ENCODE results near the gene ACSS3. TPM values are rescaled to one million over a fixed set of nuclear protein-coding genes. Genes with fewer than 3 reads are reported as not detected.

The ACSS3 gene
- total and polyA plus RNA-seq, 2 donors (not counting 3 experiments of a cell fraction or from before 2014, with no cell fraction given): 0.12 to 0.86 TPM

- H3K79me2 ChIP-seq (ENCODE audit: control insufficient read depth, insufficient read depth, low read length): no peaks in the 10 kb centered on the region
- H3K9me1 ChIP-seq (replicated peaks; ENCODE audit: control insufficient read depth, extremely low read depth, insufficient read depth, low read length): no peaks in the 10 kb centered on the region
- BruUV-seq (replicated peaks): no TSS peak
- FAIRE-seq: no peak
- no peak for TF ChIP-seq POLR2AphosphoS5 (IDR thresholded peaks at IDR 0.05; ENCODE audit: insufficient read depth, low read depth, low read length)
- TF ChIP-seq JUN (IDR thresholded peaks at IDR 0.05; ENCODE audit: borderline replicate concordance, insufficient read depth, insufficient read length, low read depth): no peak
- no peak for TF ChIP-seq FOS (IDR thresholded peaks at IDR 0.05; ENCODE audit: borderline replicate concordance, insufficient read depth, low read length)
- TF ChIP-seq MYC (IDR thresholded peaks at IDR 0.05; ENCODE audit: low read depth, low read length): no peak
- no peak for TF ChIP-seq CTCF (IDR thresholded peaks at IDR 0.05; ENCODE audit: extremely low read depth in 1 of 2, insufficient read depth in 1 of 2, low read depth in 1 of 2, low read length in 2 of 2)
- no peak for TF ChIP-seq MAX (IDR thresholded peaks at IDR 0.05; ENCODE audit: insufficient read depth, insufficient read length)
- TF ChIP-seq POLR2A (IDR thresholded peaks at IDR 0.05; ENCODE audit: low read depth, low read length): no peak
- no peak for TF ChIP-seq EZH2 (IDR thresholded peaks at IDR 0.05; ENCODE audit: borderline replicate concordance, low read depth, low read length, severe bottlenecking)
- no peak for TF ChIP-seq GATA2 (IDR thresholded peaks at IDR 0.05; ENCODE audit: insufficient read depth, insufficient read length, low read depth, low read length)
- H3K27me3 ChIP-seq (ENCODE audit: control insufficient read depth in 2 of 2, insufficient read depth in 2 of 2, low read length in 2 of 2): no peaks in the 10 kb centered on the region
- DNase-seq (ENCODE audit: low read depth, low spot score): no peak
- dilution Hi-C loops (cut with MboI; ENCODE audit: extremely low pct_ligation_motif_present, low sequenced_read_pairs): no loop called here
- no peak overlapping the region for H3K9ac ChIP-seq (replicated peaks; ENCODE audit: extremely low read depth, insufficient read depth, low read length)
- no peak overlapping the region for H3K4me3 ChIP-seq (replicated peaks in 1 of 3; ENCODE audit: insufficient read depth in 1 of 3, low read depth in 1 of 3, low read length in 3 of 3)
- no peaks in the 10 kb centered on the region for H3K36me3 ChIP-seq (ENCODE audit: control insufficient read depth in 2 of 2, extremely low read depth in 1 of 2, insufficient read depth in 2 of 2, low read length in 2 of 2)
- H2AFZ ChIP-seq (ENCODE audit: low read depth, low read length): no peak overlapping the region
- H3K27ac ChIP-seq (ENCODE audit: insufficient read depth, low read depth, low read length): no peak overlapping the region
- H3K9me3 ChIP-seq (replicated peaks; ENCODE audit: control insufficient read depth, insufficient read depth, low read length): no peaks in the 10 kb centered on the region
- ChIA-PET POLR2A (no interaction called here), CTCF (interaction anchor here (1.5 to 1.7 kb wide), 2 partner anchors 16 to 299 kb away, joined by 5 read pairs; no protein-coding TSS in a partner anchor)
- H3K4me1 ChIP-seq (ENCODE audit: control insufficient read depth, extremely low read depth, insufficient read depth, low read length): no peaks in the 10 kb centered on the region
- intact Hi-C loops (cut with micrococcal nuclease): no loop called here
- H3K4me2 ChIP-seq (ENCODE audit: insufficient read depth, low read length): no peak overlapping the region
- H4K20me1 ChIP-seq (replicated peaks; ENCODE audit: control insufficient read depth, extremely low read depth, insufficient read depth, low read length): no peaks in the 10 kb centered on the region
These were observed 58.6 kb downstream of the ACSS3 start for GRCh38 chr12:81136519-81136918.

Data from endothelial cell of umbilical vein (primary cell).